HG02981 (cell line): Measurements from ENCODE around the gene MATN1.
"Not testable (repeated sequence)": the region's sequence is repeated elsewhere in the genome, so short reads cannot be mapped to it uniquely, and the experiment has no call there.

Experiments
- ATAC-seq: cut with Tn5 transposase; IDR thresholded peaks from one replicate; pipeline ENCODE4 v1.9.1; 2021; ENCODE audit warnings: mild to moderate bottlenecking, moderate library complexity; ENCODE audit not compliant: unreplicated experiment

MATN1 gene, protein sequence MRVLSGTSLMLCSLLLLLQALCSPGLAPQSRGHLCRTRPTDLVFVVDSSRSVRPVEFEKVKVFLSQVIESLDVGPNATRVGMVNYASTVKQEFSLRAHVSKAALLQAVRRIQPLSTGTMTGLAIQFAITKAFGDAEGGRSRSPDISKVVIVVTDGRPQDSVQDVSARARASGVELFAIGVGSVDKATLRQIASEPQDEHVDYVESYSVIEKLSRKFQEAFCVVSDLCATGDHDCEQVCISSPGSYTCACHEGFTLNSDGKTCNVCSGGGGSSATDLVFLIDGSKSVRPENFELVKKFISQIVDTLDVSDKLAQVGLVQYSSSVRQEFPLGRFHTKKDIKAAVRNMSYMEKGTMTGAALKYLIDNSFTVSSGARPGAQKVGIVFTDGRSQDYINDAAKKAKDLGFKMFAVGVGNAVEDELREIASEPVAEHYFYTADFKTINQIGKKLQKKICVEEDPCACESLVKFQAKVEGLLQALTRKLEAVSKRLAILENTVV

DNA sequence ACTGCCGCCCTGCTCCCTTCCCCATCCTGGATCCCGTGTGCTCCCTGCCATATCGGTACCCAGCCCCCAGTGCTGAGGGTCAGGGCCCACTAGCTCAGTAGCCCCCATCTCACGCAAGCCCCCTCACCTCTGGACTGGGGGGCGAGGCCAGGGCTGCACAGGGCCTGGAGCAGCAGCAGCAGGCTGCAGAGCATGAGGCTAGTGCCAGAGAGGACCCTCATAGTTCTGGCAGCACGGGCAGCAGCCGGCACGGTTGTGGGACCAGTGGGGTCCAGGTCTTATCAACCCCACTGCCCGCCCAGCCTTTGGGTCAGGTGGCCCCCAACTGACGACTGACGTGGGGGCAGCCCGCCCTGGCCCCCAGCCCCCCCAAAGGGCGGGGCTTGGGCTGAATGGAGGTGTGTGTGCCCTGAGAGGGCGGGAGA, at the start of gene MATN1:
TSS of gene MATN1 (minus strand) at position 255 of the 425 bp plus-strand sequence. CDS start at position 221, 34 bp downstream.
- ATAC-seq: no peak

DNA sequence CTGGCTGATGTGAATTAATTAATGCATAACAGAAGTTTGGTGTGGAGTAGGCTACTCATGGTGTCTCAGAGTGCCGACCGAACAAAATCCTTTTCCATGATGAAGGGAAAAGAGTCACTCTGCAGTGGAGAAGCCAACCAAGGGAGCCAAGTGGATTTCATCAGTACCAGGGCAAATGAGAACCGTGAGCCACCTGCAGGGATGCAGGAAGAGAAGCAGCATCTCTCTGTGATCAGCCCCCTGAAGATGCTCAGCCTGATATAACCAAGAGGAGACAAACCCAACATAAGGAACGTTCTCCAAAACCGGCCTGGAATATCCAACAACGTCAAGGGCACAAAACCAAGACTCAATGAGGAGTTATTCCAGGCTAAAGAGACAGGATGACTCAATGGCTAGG, 47.6 kb upstream of the MATN1 start:
- no peak for ATAC-seq

DNA sequence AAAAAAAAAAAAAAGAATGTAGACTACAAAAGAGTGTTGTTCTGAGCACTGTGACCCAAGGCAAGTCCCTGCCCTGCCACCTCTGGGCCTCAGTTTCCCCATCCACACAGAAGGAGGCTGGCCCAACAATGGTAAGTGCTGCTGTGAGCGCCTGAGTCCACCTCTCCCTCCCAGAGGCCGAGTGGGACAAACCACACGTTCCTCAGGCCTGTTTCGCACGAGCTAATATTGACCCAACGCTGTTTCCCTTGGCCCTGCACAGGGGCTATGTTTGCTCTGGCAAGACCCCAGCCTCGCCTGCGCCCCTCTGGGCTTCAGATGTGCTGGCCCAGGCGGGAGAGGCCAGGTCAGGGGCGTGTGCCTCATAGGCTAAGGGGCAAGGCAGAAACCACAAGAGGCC, 46.8 kb upstream of the MATN1 start:
- no peak for ATAC-seq

DNA sequence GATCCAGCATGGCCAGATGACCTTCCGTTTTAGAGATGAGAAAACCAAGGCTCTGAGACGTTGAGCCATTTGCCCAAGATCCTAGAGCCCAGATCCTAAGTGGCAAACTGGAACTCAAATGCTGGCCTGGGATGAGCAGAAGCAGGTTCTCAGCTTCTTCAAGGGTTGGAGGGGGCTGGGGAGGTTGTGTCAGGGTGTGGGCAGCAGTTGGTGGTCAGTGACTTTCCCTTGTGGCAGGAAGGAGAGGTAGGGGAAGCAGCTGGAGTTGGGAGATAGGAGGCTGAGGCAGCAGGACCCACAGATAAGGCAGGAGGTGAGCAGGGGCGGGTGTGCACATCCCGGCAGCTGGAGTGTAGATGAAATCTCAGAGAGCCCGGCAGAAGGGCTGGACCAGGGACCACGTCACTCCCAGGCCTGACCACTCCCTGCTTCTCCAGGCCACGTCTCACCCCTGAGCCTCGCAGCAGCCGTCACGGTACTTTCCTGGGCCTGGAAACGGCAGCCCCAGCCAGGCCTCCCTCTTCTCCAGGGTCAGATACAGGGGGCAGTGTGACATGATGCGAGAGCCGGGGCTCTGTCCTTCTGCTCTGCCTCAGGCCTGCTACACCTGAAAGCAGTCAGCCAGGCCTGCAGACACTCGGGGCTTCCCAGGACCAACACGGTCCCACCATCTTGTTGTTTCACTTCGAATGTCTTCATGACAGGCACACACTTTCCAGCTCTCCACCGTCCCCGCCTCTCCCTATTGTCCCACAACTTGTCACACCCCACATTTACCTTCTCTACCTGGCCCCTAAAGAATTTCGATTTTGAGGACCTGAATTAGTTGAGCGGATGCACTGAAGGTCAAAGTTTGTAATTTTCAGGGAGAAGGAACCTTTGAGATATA, 45.7 kb upstream of the MATN1 start:
- ATAC-seq: no peak

DNA sequence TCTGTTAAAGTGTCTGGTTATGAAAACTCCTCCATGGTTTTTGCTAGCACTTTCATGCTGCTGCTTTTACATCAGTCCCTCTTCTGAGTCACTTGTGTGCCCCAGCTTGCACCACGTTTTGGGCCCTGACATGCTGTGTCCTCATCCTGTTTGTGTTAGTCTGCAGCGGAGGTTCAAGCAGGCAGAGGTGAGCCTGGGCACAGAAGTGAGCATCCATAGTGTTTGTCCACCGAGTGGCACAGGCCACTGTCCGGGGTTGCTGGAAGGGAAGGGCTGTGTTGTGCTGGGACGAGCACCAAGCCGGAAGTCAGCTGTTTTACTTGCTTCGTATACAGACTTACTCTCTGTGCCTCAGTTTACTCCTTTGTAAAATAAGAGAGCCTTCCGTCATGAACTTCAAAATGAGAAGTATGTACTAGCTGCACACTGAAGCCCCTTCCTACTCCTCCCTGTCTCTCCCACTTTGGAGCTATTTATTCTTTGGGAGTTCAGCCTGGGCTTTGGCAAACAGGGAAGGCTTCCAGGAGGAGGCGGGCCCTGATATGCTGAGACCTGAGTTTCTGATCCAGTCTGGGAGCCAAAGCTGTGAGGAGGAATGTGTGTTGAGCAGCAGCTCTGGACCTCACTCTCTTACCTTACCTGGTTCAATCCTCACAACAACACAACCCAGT, 44.9 kb upstream of the MATN1 start:
- no peak for ATAC-seq

DNA sequence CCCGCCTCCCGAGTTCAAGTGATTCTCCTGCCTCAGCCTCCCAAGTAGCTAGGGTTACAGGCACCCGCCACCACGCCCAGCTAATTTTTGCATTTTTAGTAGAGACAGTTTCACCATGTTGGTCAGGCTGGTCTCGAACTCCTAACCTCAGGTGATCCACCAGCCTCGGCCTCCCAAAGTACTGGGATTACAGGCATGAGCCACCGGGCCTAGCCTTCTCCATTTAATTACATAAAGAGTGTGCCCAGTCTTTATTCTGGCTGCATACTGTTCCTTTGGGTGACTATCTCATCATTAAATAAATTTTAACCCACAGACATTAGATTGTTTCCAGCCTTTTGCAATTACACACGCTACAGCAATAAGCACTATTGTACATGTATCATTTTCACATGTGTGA, 43.6 kb upstream of the MATN1 start:
- not testable (repeated sequence) for ATAC-seq

DNA sequence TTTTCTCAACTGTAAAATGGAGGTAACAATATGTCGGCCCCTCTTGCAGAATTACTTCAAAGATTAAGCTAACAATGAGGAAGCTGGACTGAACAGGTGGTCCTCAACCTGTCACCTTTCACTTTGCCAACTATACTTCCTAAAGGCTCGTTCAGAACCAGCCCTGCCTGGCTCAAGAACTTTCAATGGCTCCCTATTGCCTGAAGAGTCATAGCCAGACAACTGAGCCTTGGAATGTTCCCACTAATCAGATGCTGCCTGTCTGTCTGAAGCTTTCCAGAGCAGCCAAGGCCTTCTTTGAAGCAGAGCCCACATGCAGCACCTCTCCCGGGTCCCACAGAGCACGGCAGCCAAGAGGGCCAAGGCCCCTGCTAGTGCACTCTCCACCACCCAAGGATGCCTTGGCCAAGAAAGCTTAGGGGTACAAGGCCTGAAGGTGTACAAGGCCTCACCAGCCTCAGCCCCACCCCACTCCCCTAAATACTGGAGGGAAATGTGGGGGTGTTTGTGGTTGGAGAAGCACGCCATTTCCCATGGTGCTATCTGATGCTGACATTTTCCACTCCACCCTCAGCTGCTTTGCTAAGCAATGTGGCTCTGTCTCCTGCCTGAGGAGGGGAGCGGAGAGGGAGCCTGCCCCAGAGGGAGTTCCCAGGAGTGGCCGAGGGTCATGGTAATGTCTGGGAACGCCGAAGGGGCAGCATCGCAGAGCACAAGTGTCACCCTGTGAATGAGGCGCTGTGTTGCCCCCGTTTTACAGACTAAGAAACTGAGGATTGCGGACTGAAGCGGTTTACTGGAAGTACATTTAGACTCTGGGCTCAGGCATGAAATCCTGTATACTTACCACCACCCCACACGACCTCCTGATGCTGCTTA, 42.4 kb upstream of the MATN1 start:
- no peak for ATAC-seq

DNA sequence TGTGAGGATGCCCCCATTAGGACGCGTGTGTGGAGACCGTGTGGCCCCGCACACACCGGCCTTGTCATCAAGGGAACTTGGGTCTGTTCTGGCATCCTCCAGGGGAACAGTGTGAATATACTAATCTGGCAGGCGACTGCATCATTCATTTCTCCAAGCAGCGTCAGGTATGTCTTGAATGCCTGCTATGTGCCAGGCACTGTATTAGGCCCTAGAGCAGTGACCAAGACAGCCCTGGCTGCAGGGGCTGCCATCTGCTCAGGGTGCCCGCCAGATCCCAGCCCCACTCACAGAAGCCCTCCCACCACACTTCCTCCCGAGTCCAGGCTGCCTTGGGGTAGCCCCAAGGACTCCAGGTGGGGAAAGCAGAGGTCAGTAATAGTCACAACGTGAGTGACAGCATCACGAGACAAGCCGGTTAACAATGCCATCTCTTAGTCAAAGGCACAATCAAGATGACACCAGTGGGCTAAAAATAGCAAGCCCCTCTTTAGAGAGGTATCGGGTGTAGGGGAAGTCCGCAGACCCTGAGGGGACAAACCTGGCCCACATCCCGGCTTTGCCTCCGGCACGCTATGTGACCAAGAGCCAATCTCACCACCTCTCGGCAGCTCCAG, 41.7 kb upstream of the MATN1 start:
- ATAC-seq: peak; percentile 39

DNA sequence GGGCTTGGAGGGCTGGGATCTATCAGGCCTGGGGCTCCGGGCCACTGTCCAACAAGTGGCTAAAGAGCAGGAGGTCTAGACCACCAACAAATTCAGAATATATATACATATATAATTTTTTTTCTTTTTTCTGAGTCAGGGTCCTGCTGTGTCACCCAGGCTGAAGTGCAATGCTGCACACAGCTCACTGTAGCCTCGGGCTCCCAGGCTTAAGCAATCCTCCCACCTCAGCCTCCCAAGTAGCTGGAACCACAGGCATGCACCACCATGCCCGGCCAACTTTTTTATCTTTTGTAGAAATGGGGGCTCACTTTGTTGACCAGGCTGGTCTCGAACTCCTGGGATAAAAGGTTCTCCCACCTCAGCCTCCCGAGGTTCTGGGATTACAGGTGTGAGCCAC, 41.0 kb upstream of the MATN1 start:
- ATAC-seq: no peak

DNA sequence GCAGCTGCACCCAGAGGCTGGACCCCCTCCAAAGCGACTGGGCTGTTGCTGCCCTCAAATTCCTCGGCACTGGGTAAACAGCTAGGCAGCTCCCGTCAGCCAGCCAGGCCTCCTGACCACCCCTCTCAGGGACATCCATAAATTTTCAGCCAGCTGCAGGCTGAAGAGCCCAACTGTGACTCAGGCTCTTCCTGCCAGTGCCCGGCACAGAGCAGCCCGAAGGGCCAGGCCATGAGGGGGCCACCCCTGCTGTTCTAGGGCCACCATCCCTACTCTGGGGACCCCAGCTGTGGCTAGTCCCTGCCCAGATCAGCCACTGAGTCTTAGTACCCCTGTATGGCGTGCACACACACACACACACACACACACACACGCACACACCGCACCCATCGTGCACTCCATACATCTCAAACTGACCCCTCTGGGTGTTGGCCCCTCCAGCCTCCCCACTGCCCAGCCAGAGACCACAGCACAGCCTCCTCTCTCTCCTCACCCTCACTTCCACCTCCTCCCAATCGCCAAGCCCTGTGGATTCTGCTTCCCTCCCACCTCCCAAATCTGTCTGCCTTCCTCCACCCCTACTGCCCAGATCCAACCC, 40.4 kb upstream of the MATN1 start:
- ATAC-seq: no peak

DNA sequence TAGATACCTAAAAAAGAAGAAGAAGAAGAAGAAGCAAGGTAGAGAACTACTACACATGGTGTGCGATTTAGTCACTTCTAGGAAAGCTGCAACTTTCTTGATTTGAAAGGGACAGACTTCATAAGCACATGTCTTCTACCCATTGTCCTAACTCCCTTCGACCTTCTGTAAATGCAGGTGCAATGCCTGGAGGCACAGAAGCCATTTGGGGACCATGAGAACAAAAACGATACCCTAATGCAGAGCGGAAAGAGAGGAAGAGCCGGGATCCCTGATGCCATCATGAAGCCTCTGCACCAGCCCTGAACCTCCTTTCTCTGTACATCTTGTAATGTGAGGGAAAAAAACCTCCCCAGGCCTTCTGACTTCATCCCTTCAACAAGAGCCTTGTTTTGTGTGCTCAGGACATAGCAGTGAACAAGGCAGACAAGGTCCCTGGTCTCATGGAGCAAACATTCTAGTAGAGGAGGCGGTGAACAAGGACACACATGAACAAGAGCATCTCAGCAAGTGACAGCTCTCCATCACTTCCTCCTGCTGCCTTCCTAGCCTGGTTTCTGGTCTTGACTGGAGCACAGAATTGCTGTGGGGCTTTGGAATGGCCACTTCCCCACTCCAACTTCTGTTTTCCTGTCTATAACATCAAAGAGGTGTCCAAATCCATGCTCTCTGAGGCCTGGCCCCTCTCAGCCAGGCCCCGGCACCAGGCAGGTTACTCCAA, 39.7 kb upstream of the MATN1 start:
- ATAC-seq: no peak

DNA sequence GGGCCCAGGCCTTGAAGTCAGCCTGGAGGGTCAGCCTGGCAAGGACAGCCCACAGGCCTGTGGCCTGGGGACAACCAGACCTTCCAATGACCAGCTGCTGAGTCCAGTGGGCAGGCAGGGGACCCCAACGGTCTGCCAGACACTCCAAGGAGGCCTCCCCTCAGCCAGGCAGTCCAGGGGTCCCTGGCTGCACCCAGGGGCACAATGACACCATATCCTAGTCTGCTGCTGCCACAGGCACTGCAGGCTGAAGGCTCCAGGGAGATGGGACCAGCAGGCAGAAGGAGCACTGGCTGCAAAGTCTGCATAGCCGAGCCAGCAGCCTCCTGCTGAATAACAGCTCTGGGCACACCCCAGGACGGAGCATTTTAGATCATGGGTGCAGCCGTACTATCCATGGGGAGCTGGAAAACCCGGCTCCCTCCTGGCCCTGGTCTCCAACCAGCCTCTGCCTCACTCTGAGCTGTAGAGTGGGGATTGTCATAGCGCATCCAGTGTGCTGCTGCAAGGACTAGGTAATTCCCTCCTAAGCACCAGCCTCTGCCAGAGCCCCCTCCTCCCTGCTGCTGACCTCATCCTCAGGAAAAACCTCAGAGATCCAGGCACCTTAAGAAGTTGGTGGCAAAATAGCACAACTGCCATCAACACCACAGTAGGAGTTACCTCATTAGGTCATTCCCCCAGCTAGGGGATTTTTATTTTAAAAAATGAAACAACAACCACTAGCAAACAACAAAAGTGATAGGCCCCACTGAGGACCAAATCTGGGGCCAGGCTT, 39.0 kb upstream of the MATN1 start:
- ATAC-seq: no peak

DNA sequence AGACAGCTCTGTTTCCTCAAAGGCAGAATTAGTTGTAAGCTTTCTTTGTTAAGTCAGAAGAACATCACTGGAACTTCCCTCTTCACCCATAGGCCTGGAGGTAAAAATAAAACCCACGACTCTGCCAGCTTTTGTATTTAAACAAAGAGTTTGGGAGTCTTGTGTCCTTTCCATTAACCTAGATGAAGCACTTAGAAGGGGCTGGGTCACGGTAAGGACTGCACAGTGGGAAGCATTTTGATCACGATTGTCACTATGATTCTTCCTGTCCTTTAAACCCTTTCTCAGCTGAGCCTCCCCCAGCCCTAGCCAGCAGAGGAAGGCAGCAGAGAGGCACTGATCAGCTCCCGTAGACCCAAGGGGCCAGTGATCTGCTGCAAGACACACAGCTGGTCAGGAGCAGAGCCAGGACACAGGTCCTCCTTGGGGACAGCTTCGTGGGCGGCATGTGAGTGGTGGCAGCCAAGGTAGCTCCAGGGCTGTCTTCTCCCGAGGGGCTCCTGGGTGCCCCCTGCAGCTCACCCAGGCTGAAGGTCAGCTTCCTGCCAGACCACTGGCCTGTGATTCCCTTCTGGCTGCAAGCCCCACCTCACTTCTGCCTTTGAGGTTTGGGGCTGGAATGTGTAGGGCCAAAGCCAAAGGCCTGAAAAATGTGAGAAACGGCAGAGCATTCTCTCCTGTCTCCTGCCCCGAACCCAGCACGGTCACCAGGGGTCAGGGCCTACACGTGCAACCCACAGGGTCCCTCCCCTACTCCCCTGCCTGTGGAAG, 38.2 kb upstream of the MATN1 start:
- ATAC-seq: no peak

DNA sequence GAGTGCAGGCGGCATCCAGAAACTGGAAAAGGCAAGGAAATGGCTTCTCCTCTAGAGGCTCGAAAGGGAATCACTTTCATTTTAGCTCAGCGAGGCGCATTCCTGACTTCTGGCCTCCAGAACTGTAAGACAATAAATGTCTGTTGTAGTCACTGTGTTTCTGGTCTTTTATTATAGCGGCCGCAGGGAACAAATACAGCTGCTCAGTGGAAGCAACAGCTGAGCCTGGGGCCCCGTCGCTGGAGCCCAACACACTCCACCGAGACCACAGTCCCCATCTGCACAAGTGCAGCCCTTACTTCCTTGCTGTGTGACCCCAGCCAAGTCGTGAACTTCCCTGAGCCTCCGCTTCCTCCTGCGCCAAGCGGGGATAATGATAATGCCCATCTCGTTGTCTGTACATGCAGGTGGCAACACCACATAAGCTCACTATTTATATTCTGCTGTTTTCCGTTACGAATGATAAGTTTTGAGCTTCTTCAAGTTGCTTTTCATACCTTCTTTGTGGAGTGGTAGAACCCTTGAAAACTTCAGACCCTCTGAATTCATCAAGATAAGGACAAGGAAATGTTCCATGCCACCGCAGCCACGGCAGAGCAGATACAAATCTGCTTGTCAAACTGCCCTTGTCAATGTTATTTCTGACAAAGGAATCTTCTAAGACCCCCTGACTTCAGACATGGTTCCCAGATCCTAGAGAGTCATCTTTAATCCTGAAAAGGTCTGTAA, 37.4 kb upstream of the MATN1 start:
- ATAC-seq: no peak

DNA sequence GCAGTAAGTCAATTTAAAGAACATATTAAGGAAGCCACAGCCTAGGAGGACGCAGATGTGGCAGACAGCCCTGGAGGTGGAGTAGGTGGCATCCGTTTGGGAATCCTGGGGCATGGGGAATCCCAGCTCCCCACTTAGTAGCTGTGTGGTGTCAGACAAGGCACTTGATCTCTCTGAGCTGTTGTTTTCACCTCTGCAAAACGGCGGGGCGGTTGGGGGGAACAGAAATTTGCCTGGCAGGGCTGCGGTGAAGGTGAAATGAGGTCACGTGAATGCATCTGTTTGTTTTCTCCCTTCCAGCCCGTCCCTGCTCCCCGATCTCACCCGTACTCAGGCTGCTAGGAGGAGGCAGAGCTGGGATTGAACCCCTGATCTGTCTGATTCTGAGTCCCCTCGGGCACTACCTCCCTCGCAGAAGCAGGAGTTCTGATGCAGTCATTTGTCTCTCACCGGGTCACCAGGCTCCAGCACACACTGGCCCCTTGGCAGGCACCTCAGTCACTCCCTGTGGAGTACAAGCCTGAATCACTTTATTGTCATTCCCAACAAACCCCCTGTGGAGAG, 36.4 kb upstream of the MATN1 start:
- ATAC-seq: no peak

DNA sequence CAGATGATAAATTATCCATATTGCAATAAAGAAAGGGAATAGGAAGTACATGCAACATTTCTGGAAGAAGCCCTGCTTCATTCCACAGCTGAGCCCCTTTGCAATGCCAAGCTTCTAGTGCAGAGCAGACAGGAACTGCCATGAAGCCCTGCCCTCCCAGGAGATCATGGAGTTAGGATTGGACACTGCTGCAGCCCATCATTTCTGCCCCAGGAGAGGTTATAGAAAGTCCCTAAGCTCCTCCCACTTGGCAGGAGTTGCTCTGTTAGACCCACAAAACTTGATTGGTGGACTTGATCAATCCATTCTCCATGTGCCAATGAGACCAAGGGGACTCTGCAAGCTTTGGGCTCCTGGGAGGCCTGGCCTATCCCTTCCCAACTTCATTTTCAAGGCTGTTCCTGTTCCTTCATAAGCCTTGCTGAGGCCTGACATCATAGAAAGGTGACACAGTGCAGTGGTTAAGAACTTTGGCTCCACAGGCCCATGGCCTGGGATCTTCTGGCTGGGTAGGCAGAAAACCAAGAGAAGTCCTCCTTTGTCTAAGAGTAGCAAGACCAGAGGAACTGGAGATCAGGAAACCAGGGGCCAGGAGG, 35.5 kb upstream of the MATN1 start:
- ATAC-seq: no peak
